ENCODE results near the gene ADAMTS17.

DNA sequence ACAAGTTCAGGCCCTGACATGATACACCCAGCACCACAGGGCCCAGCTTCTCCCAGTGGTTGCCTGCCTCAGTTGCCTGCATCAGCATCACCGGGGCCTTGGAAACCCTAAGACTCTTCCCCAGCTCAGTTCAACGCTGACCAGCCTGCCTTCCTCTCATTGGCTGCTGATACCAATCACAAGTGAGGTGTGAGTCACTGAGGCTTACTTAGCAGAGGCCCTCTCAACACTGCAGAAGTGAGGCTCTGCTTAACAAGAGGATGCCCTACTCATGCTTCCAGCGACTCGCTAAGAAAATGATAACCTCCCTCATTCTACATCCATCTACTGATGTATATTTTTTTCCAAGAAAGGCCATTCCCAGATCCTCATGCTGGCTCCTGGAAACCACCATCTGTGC is 151.9 kb downstream of the ADAMTS17 start:
- TF ChIP-seq, protein P1, sequence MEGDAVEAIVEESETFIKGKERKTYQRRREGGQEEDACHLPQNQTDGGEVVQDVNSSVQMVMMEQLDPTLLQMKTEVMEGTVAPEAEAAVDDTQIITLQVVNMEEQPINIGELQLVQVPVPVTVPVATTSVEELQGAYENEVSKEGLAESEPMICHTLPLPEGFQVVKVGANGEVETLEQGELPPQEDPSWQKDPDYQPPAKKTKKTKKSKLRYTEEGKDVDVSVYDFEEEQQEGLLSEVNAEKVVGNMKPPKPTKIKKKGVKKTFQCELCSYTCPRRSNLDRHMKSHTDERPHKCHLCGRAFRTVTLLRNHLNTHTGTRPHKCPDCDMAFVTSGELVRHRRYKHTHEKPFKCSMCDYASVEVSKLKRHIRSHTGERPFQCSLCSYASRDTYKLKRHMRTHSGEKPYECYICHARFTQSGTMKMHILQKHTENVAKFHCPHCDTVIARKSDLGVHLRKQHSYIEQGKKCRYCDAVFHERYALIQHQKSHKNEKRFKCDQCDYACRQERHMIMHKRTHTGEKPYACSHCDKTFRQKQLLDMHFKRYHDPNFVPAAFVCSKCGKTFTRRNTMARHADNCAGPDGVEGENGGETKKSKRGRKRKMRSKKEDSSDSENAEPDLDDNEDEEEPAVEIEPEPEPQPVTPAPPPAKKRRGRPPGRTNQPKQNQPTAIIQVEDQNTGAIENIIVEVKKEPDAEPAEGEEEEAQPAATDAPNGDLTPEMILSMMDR (IDR thresholded peaks at IDR 0.05) = no peak
- TF ChIP-seq POLR2A (IDR thresholded peaks at IDR 0.05) = no peak
- no peak for TF ChIP-seq POLR2AphosphoS5 (IDR thresholded peaks at IDR 0.05)
